Stimulated activated naive B cell treated with anti-CD40 and anti-IgM and Interleukin-4, amounts not matched to agents 10 μg/mL and 1 μg/mL and 100 μg/mL, for 72 hours (primary cell): Measurements from ENCODE around the gene TTC33.
"Not testable (repeated sequence)": the region's sequence is repeated elsewhere in the genome, so short reads cannot be mapped to it uniquely, and the experiment has no call there.

ENCODE experiments used
- ATAC-seq, 2 donors: fragments of 150-1000 bp; cut with Tn5 transposase; replicated peaks; 2 replicates each; pipeline ENCODE4 v1.10.0; 2021; ENCODE audit warnings: moderate library complexity in 1 of 2
- DNase-seq: peaks from one replicate; pipeline ENCODE4 v3.0.0; 2021
- H3K27ac Mint-ChIP-seq: one replicate; pipeline ENCODE4 v1.8.0; 2022; ENCODE audit warnings: mild to moderate bottlenecking, mixed read lengths
- H3K27me3 Mint-ChIP-seq, 2 donors: one replicate each; pipeline ENCODE4 v1.8.0; 2022; ENCODE audit warnings: mixed read lengths in 2 of 2
- H3K36me3 Mint-ChIP-seq, 2 donors: one replicate each; pipeline ENCODE4 v1.8.0; 2022; ENCODE audit warnings: mixed read lengths in 2 of 2, mild to moderate bottlenecking in 1 of 2
- H3K4me1 Mint-ChIP-seq, 2 donors: one replicate each; pipeline ENCODE4 v1.8.0; 2022; ENCODE audit warnings: mixed read lengths in 2 of 2, mild to moderate bottlenecking in 1 of 2
- H3K4me3 Mint-ChIP-seq, 2 donors: one replicate each; pipeline ENCODE4 v1.8.0; 2022; ENCODE audit warnings: mild to moderate bottlenecking in 2 of 2, mixed read lengths in 2 of 2, moderate library complexity in 1 of 2
- H3K9me3 Mint-ChIP-seq, 2 donors: one replicate each; pipeline ENCODE4 v1.8.0; 2022; ENCODE audit warnings: mixed read lengths in 2 of 2, mild to moderate bottlenecking in 1 of 2

The TTC33 gene

GRCh38 chr5:40770764-40771163 lies 15.0 kb upstream of the TTC33 start:
- no peaks in the 10 kb centered on the region for H3K9me3 Mint-ChIP-seq
- no peak overlapping the region for H3K4me3 Mint-ChIP-seq
- ATAC-seq, result no peak
- H3K4me1 Mint-ChIP-seq, result peaks cover 3 to 4% of the 10 kb centered on the region in 2 donors
- no peak for DNase-seq
- no peak overlapping the region for H3K27ac Mint-ChIP-seq
- no peaks in the 10 kb centered on the region for H3K27me3 Mint-ChIP-seq
- H3K36me3 Mint-ChIP-seq, result peaks cover 14 to 34% of the 10 kb centered on the region in 2 donors

GRCh38 chr5:40762705-40763104 lies 6.9 kb upstream of the TTC33 start:
- H3K9me3 Mint-ChIP-seq, result no peaks in the 10 kb centered on the region
- DNase-seq (no peak), ATAC-seq (no peak)
- H3K4me1 Mint-ChIP-seq, result no peaks in the 10 kb centered on the region
- H3K27me3 Mint-ChIP-seq, result no peaks in the 10 kb centered on the region
- no peak overlapping the region for H3K27ac Mint-ChIP-seq
- H3K36me3 Mint-ChIP-seq, result peaks cover 20 to 27% of the 10 kb centered on the region in 2 donors
- no peak overlapping the region for H3K4me3 Mint-ChIP-seq

- H3K4me3 Mint-ChIP-seq, result no peak overlapping the region
- peaks cover 10 to 22% of the 10 kb centered on the region in 2 donors for H3K36me3 Mint-ChIP-seq
- ATAC-seq (no peak), DNase-seq (no peak)
- H3K9me3 Mint-ChIP-seq, result no peaks in the 10 kb centered on the region
- H3K4me1 Mint-ChIP-seq, result peaks cover 7 to 8% of the 10 kb centered on the region in 2 donors
- no peak overlapping the region for H3K27ac Mint-ChIP-seq
- no peaks in the 10 kb centered on the region for H3K27me3 Mint-ChIP-seq
Measured at GRCh38 chr5:40757400-40757799, 1.6 kb upstream of the TTC33 start.

- Mint-ChIP-seq H3K27me3 (no peaks in the 10 kb centered on the region), H3K36me3 (peaks cover 12 to 25% of the 10 kb centered on the region in 2 donors), H3K9me3 (no peaks in the 10 kb centered on the region), H3K4me1 (peaks cover 11 to 23% of the 10 kb centered on the region in 2 donors), H3K4me3 (no peak overlapping the region), H3K27ac (no peak overlapping the region)
- ATAC-seq (peak; percentile 79 to 81), DNase-seq (peak; percentile 57)
Measured at GRCh38 chr5:40755093-40755406, 711 bp downstream of the TTC33 start.

DNA sequence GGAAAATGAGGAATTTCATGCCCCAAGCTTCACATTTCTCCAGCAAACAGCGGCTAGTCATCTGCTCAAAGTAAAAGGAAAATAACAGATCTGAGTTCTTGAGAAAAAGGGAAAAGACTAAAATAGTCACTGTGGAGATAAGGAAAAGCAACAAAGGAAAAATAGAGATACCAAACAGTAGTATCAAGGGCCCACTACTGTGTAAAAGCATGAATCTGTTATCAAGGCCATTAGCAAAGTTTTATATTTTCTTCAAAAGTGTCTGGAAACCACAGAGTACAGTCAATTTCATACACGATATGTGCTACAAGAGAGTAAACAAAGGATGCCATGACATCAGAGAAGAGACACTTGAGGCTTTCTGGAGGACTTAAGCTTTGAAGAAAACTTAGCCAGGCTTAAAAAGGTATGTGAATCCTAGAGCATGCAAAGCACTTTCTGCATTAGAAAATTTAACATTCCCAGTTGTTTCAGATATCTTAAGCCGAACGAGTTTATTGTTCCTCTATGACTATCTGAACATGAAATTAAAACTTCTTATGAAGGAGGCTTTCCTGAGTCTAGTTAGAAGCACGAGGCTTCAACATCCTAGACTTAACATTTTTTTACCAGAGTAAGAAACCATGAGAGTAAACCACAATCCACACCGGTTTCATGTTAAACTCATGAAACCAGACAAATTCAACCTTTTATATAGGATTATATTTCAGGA lies 1.2 kb downstream of the TTC33 start:
- no peak overlapping the region for H3K27ac Mint-ChIP-seq

GRCh38 chr5:40746703-40747102 lies 9.1 kb downstream of the TTC33 start:
- no peak for ATAC-seq
- Mint-ChIP-seq H3K27ac (no peak overlapping the region), H3K36me3 (peaks cover 17 to 29% of the 10 kb centered on the region in 2 donors), H3K4me1 (peaks cover 10 to 22% of the 10 kb centered on the region in 2 donors), H3K9me3 (no peaks in the 10 kb centered on the region), H3K27me3 (no peaks in the 10 kb centered on the region), H3K4me3 (no peak overlapping the region)
- DNase-seq, result no peak

More for the DNA sequence above, 1.2 kb downstream of the TTC33 start:
- peaks cover 12 to 25% of the 10 kb centered on the region in 2 donors for H3K36me3 Mint-ChIP-seq
- H3K4me3 Mint-ChIP-seq, result no peak overlapping the region
- peaks cover 11 to 23% of the 10 kb centered on the region in 2 donors for H3K4me1 Mint-ChIP-seq
- no peak for DNase-seq
- no peaks in the 10 kb centered on the region for H3K9me3 Mint-ChIP-seq
- H3K27me3 Mint-ChIP-seq, result no peaks in the 10 kb centered on the region
- peak; percentile 1 to 2 for ATAC-seq

DNA sequence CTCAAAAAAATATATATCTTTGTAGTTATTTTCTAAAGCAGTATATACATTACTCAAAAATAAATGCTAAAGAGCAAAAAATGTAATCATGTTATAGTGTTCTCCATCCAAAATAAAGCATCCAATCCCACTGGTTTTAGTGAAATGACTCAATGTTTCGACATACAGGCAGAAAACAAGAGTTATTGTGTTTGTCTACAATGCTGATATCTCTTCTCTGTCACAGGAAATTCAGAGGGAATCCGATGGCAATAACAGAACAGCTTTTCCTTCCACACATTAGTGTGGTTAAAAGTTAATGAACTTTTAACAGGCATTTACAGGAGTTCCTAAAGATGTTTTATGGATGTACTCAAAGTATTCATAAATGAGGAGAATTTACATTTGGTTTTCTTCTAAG lies 12.0 kb downstream of the TTC33 start:
- DNase-seq (no peak), ATAC-seq (no peak)
- Mint-ChIP-seq H3K27me3 (no peaks in the 10 kb centered on the region), H3K9me3 (peaks cover 5 to 10% of the 10 kb centered on the region in 2 donors), H3K27ac (no peak overlapping the region), H3K4me1 (peaks cover 9 to 11% of the 10 kb centered on the region in 2 donors), H3K36me3 (peaks cover 29 to 41% of the 10 kb centered on the region in 2 donors), H3K4me3 (no peak overlapping the region)

DNA sequence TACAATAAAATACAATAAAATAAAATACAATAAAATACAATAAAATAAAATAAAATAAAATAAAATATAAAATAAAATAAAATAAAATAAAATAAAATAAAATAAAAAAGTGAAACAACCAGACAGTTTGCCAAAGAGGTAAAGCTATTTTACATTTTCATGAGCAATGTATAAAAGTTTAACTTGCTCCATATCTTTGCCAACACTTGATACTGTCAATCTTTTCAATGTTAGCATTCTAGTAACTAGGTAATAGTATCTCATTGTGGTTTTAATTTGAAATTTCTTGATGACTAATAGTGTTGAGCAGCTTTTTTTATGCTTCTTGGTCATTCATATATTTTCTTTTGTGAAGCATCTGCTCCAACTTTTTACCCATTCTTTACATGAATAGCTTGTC lies 17.3 kb downstream of the TTC33 start:
- no peak for ATAC-seq
- peaks cover 30 to 37% of the 10 kb centered on the region in 2 donors for H3K36me3 Mint-ChIP-seq
- no peaks in the 10 kb centered on the region for H3K27me3 Mint-ChIP-seq
- no peak overlapping the region for H3K27ac Mint-ChIP-seq
- H3K9me3 Mint-ChIP-seq, result peaks cover 5 to 10% of the 10 kb centered on the region in 2 donors
- no peak overlapping the region for H3K4me3 Mint-ChIP-seq
- H3K4me1 Mint-ChIP-seq, result peaks cover 18 to 26% of the 10 kb centered on the region in 2 donors
- DNase-seq, result no peak

GRCh38 chr5:40736103-40736875 lies 19.5 kb downstream of the TTC33 start:
- Mint-ChIP-seq H3K9me3 (peaks cover 5 to 10% of the 10 kb centered on the region in 2 donors), H3K27ac (no peak overlapping the region), H3K4me3 (no peak overlapping the region), H3K36me3 (peaks cover 22 to 32% of the 10 kb centered on the region in 2 donors), H3K4me1 (peaks cover 15 to 32% of the 10 kb centered on the region in 2 donors), H3K27me3 (no peaks in the 10 kb centered on the region)
- no peak for DNase-seq
- peak; percentile 57 to 68 for ATAC-seq

DNA sequence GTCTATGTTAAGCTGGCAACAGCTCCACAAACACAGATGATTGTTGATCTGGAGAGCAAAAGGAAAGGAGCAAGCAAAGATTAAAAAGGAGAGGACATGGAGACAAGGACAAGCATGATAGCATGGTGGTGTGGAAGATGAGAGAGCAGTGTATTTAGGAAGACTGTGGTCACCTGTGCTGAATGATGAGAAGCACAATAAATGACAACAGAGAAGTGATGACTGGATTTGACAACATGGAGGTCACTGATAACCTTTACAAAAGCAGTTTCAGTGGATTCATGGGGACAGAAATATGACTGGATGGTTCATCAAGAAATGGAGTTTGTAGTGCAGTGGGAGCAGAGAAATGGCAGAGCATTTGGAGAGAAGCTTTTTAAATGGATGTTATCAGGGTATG lies 20.2 kb downstream of the TTC33 start:
- ATAC-seq (no peak), DNase-seq (no peak)
- Mint-ChIP-seq H3K36me3 (peaks cover 15 to 27% of the 10 kb centered on the region in 2 donors), H3K27me3 (no peaks in the 10 kb centered on the region), H3K4me3 (no peak overlapping the region), H3K4me1 (peaks cover 15 to 35% of the 10 kb centered on the region in 2 donors), H3K27ac (no peak overlapping the region), H3K9me3 (peaks cover 3 to 6% of the 10 kb centered on the region in 2 donors)

DNA sequence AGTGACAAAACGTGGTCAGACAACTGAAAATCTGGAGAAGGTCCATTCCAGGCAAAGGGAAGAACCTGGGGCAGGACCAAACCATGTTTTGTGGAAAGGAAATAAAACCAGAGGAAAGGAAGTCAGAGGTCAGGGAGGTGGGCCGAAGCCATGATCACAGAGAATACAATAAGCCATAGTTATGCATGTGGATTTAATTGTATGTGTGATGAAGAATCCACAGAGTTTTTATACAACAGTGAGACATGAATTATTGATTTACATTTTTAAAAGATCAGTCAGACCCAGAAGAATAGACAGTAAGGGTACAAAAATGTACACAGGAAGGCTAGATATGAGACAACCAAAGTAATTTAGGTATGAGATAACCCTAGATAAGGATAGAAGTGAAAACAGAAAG lies 20.8 kb downstream of the TTC33 start:
- no peak for ATAC-seq
- Mint-ChIP-seq H3K4me3 (no peak overlapping the region), H3K27me3 (no peaks in the 10 kb centered on the region)

DNA sequence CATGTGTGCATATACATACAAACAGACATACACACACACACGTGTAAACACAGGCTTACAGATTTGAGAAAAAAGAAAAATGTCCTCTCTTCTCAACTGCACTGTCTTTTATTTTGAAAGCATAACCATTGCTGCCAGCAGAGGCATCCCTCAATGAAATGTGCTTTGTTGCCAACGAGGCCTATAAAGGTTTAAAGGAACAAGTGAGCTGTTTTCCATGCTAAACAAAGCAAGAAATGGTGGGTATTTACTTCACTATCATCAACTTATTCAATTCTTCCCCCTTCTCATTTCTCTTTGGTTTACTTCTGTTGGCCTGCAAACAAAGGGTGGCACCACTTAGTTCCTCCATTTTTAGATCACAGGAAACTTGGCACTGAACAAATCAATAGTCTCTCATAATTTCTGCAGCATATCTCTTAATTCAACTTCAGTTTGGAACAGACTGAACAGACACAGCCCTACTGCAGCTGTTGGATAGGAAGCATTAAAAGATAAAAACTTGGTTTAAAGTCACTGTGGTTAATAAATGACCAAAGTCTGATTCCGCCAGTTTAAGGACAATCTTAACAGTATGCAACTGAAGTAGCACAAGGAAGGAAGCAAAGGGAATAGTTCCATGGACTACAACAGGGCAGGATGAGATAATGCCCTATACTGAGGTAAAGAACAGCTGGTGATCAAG lies 21.7 kb downstream of the TTC33 start:
- DNase-seq (no peak), ATAC-seq (no peak)
- no peak overlapping the region for H3K4me3 Mint-ChIP-seq
- peaks cover 10 to 21% of the 10 kb centered on the region in 2 donors for H3K36me3 Mint-ChIP-seq
- H3K4me1 Mint-ChIP-seq, result peaks cover 15 to 35% of the 10 kb centered on the region in 2 donors
- H3K9me3 Mint-ChIP-seq, result no peaks in the 10 kb centered on the region
- H3K27ac Mint-ChIP-seq, result no peak overlapping the region
- H3K27me3 Mint-ChIP-seq, result no peaks in the 10 kb centered on the region

More for the DNA sequence above, 20.8 kb downstream of the TTC33 start:
- Mint-ChIP-seq H3K4me1 (peaks cover 15 to 35% of the 10 kb centered on the region in 2 donors), H3K9me3 (peaks cover 3% of the 10 kb centered on the region in 2 donors), H3K27ac (no peak overlapping the region), H3K36me3 (peaks cover 15 to 26% of the 10 kb centered on the region in 2 donors)
- no peak for DNase-seq

GRCh38 chr5:40733434-40733833 lies 22.3 kb downstream of the TTC33 start:
- ATAC-seq, result no peak
- Mint-ChIP-seq H3K4me3 (no peak overlapping the region), H3K4me1 (peaks cover 15 to 35% of the 10 kb centered on the region in 2 donors), H3K27ac (no peak overlapping the region), H3K9me3 (no peaks in the 10 kb centered on the region), H3K36me3 (peaks cover 7 to 21% of the 10 kb centered on the region in 2 donors), H3K27me3 (no peaks in the 10 kb centered on the region)
- DNase-seq, result no peak

- DNase-seq, H3K27ac Mint-ChIP-seq, H3K9me3 Mint-ChIP-seq, H3K27me3 Mint-ChIP-seq, H3K4me1 Mint-ChIP-seq, ATAC-seq, H3K4me3 Mint-ChIP-seq: not testable (repeated sequence)
- peaks cover 29 to 49% of the 10 kb centered on the region in 2 donors for H3K36me3 Mint-ChIP-seq
Measured at GRCh38 chr5:40722497-40722911, 33.3 kb downstream of the TTC33 start.
